ENCODE data around the gene HINT2. TPM values are rescaled to one million over a fixed set of nuclear protein-coding genes. Genes with fewer than 3 reads are reported as not detected.

Gene HINT2
- total RNA-seq, 1 experiment from 2014 or later, result 110 TPM

DNA sequence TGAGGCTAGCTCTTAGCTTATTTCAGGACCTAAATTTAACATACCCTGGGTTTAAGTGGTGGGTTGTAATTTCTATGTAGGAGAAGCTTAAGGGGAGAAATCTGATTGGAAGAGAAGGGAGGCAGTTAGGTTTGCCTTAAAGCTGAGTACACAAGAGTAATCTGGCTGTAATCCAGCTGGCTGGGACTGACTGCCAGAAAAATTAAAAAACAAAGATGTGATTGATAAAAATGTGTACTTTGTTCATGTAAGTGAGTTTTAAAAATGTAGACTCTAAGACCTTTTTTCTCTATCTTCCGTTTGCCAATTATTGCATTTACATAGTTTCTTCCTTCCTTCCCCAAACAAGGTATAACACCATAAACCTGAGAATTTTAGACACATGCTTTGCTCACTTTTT is 43.3 kb downstream of the HINT2 start:
- no peaks in the 10 kb centered on the region for H3K36me3 Mint-ChIP-seq (ENCODE audit: insufficient read depth, unreplicated experiment)
- intact Hi-C loops (cut with micrococcal nuclease; ENCODE audit: unreplicated experiment), result no loop called here
- POLR2A ChIA-PET, result interaction anchor here (1.2 kb wide), 1 partner anchor 25 kb away, joined by 3 read pairs; no protein-coding TSS in a partner anchor

DNA sequence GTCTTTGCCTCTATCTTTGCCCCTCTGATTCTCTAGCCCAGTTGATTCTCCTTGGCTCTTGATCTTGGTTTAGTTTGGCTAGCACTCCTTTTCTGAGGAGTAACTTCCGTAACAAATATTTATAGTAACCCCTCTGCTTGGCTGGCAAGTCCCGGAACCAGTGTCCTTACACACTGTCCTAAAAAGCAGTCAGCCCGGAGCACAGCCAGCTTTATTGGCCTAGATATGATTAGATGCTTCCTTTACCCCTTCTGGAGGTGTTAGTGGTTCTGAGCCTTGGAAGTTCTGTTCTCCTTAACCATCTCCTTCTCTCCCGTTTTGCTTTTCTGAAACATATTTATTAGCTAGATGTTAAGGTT is 43.8 kb downstream of the HINT2 start:
- Mint-ChIP-seq H3K27ac (ENCODE audit: unreplicated experiment) (no peak overlapping the region), H3K4me1 (ENCODE audit: low read depth, unreplicated experiment) (no peaks in the 10 kb centered on the region), H3K36me3 (ENCODE audit: insufficient read depth, unreplicated experiment) (no peaks in the 10 kb centered on the region), H3K9me3 (ENCODE audit: unreplicated experiment) (no peaks in the 10 kb centered on the region), H3K4me3 (ENCODE audit: unreplicated experiment) (no peak overlapping the region), H3K27me3 (ENCODE audit: insufficient read depth, unreplicated experiment) (no peaks in the 10 kb centered on the region)
- H3K36me3 ChIP-seq (ENCODE audit: control insufficient read depth, insufficient read depth, low read length), result no peaks in the 10 kb centered on the region
- no peaks in the 10 kb centered on the region for H3K27me3 ChIP-seq (replicated peaks; ENCODE audit: control insufficient read depth, insufficient read depth, low read length)
- peaks cover 16% of the 10 kb centered on the region for H3K4me1 ChIP-seq
- intact Hi-C loops (cut with micrococcal nuclease; ENCODE audit: unreplicated experiment), result no loop called here
- CTCF ChIA-PET, result interaction anchor here (1.3 to 2.1 kb wide), 3 partner anchors 19 to 111 kb away, joined by 3 to 9 read pairs (median 4); no protein-coding TSS in a partner anchor
- H3K4me3 ChIP-seq (ENCODE audit: low read depth, low read length), result no peak overlapping the region
- BruUV-seq (replicated peaks), result no TSS peak
- no peaks in the 10 kb centered on the region for H3K9me3 ChIP-seq
- TF ChIP-seq, protein P1, sequence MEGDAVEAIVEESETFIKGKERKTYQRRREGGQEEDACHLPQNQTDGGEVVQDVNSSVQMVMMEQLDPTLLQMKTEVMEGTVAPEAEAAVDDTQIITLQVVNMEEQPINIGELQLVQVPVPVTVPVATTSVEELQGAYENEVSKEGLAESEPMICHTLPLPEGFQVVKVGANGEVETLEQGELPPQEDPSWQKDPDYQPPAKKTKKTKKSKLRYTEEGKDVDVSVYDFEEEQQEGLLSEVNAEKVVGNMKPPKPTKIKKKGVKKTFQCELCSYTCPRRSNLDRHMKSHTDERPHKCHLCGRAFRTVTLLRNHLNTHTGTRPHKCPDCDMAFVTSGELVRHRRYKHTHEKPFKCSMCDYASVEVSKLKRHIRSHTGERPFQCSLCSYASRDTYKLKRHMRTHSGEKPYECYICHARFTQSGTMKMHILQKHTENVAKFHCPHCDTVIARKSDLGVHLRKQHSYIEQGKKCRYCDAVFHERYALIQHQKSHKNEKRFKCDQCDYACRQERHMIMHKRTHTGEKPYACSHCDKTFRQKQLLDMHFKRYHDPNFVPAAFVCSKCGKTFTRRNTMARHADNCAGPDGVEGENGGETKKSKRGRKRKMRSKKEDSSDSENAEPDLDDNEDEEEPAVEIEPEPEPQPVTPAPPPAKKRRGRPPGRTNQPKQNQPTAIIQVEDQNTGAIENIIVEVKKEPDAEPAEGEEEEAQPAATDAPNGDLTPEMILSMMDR (IDR thresholded peaks at IDR 0.05; ENCODE audit: insufficient read depth in 1 of 2, low read depth in 1 of 2, low read length in 1 of 2, severe bottlenecking in 1 of 2, unreplicated experiment in 1 of 2), result no peak
- DNase-seq, result no peak
- POLR2A ChIA-PET, result no interaction called here

More for the DNA sequence above, 43.3 kb downstream of the HINT2 start:
- Mint-ChIP-seq H3K27ac (ENCODE audit: unreplicated experiment) (no peak overlapping the region), H3K27me3 (ENCODE audit: insufficient read depth, unreplicated experiment) (no peaks in the 10 kb centered on the region), H3K4me3 (ENCODE audit: unreplicated experiment) (no peak overlapping the region), H3K9me3 (ENCODE audit: unreplicated experiment) (no peaks in the 10 kb centered on the region), H3K4me1 (ENCODE audit: low read depth, unreplicated experiment) (no peaks in the 10 kb centered on the region)
- TF ChIP-seq, protein P1 (IDR thresholded peaks at IDR 0.05; ENCODE audit: insufficient read depth in 1 of 2, low read depth in 1 of 2, low read length in 1 of 2, severe bottlenecking in 1 of 2, unreplicated experiment in 1 of 2), result no peak
- H3K9me3 ChIP-seq, result no peaks in the 10 kb centered on the region
- H3K36me3 ChIP-seq (ENCODE audit: control insufficient read depth, insufficient read depth, low read length), result no peaks in the 10 kb centered on the region
- H3K27me3 ChIP-seq (replicated peaks; ENCODE audit: control insufficient read depth, insufficient read depth, low read length), result no peaks in the 10 kb centered on the region
- H3K4me1 ChIP-seq, result peaks cover 16% of the 10 kb centered on the region
- CTCF ChIA-PET, result interaction anchor here (0.5 to 2.1 kb wide), 5 partner anchors 11 to 111 kb away, joined by 3 to 9 read pairs (median 4); no protein-coding TSS in a partner anchor
- no peak overlapping the region for H3K4me3 ChIP-seq (ENCODE audit: low read depth, low read length)
- DNase-seq, result no peak
- BruUV-seq (replicated peaks), result no TSS peak

DNA sequence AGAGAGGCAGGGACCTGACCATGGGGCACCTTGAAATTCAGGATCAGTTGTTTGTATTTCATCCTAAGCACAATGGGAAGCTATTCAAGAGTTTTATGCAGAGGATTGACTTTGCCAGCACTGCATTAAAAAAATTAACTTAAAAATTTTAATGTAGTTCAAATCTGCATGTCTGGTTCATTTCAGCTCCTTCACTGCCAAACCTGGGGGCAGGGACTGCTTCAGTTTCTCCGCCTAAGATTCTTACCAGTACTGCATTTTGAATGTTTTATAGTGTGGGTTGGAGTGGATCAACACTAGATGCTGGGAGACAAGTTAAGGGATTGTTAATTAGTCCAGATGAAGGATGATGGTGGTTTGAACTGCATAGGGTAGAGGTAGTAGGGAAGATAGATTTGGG is 45.1 kb downstream of the HINT2 start:
- H3K4me1 ChIP-seq, result peaks cover 16% of the 10 kb centered on the region
- DNase-seq, result no peak
- H3K36me3 Mint-ChIP-seq (ENCODE audit: insufficient read depth, unreplicated experiment), result no peaks in the 10 kb centered on the region
- H3K9me3 ChIP-seq, result no peaks in the 10 kb centered on the region
- ChIA-PET POLR2A (no interaction called here), CTCF (no interaction called here)
- H3K27me3 Mint-ChIP-seq (ENCODE audit: insufficient read depth, unreplicated experiment), result no peaks in the 10 kb centered on the region
- no peaks in the 10 kb centered on the region for H3K9me3 Mint-ChIP-seq (ENCODE audit: unreplicated experiment)
- no peaks in the 10 kb centered on the region for H3K27me3 ChIP-seq (replicated peaks; ENCODE audit: control insufficient read depth, insufficient read depth, low read length)
- TF ChIP-seq, protein P1 (IDR thresholded peaks at IDR 0.05; ENCODE audit: insufficient read depth in 1 of 2, low read depth in 1 of 2, low read length in 1 of 2, severe bottlenecking in 1 of 2, unreplicated experiment in 1 of 2), result no peak
- intact Hi-C loops (cut with micrococcal nuclease; ENCODE audit: unreplicated experiment), result no loop called here
- H3K36me3 ChIP-seq (ENCODE audit: control insufficient read depth, insufficient read depth, low read length), result no peaks in the 10 kb centered on the region
- BruUV-seq (replicated peaks), result no TSS peak
- H3K27ac Mint-ChIP-seq (ENCODE audit: unreplicated experiment), result no peak overlapping the region
- no peaks in the 10 kb centered on the region for H3K4me1 Mint-ChIP-seq (ENCODE audit: low read depth, unreplicated experiment)
- H3K4me3 ChIP-seq (ENCODE audit: low read depth, low read length), result no peak overlapping the region
- H3K4me3 Mint-ChIP-seq (ENCODE audit: unreplicated experiment), result no peak overlapping the region

All from Caco-2 (cell line).